Stomach (tissue), 9 donors: Measurements from ENCODE around the gene ACACA. TPM values are rescaled to one million over a fixed set of nuclear protein-coding genes. Genes with fewer than 3 reads are reported as not detected.

ENCODE experiments used
- DNase-seq, 2 donors: peaks; one replicate each; pipeline versions ENCODE4 v3.0.0 to v3.0.0-alpha.2; 2013 to 2019
- H3K27ac ChIP-seq, 5 donors: fragments of 200-600 bp in 4 of 5; sonication (generic) in 4 of 5; one replicate each; pipeline ENCODE4 v1.5.1; 2013 to 2019; ENCODE audit warnings: mild to moderate bottlenecking in 1 of 5, moderate library complexity in 1 of 5
- H3K27me3 ChIP-seq, 3 donors: fragments of 200-600 bp; sonication (generic); one replicate each; pipeline ENCODE4 v1.5.1; 2017 to 2019; ENCODE audit warnings: mixed run types in 1 of 3
- H3K36me3 ChIP-seq, 4 donors: fragments of 200-600 bp; sonication (generic); 1 replicate in 3 of 4; 2 replicates in 1 of 4; pipeline ENCODE4 v1.5.1; 2016 to 2019
- H3K4me1 ChIP-seq, 4 donors: fragments of 200-600 bp; sonication (generic); one replicate each; pipeline ENCODE4 v1.5.1; 2016 to 2019
- H3K4me3 ChIP-seq, 4 donors: fragments of 200-600 bp; sonication (generic) in 3 of 4; one replicate each; pipeline ENCODE4 v1.5.1; 2016 to 2019; ENCODE audit warnings: mild to moderate bottlenecking in 1 of 4
- H3K9me3 ChIP-seq, 4 donors: fragments of 200-600 bp; sonication (generic); one replicate each; pipeline ENCODE4 v1.5.1; 2016 to 2019
- EP300 ChIP-seq: sonication (generic); formaldehyde crosslinking; IDR thresholded peaks from one replicate; pipeline ENCODE4 v1.6.1; 2017; ENCODE audit warnings: antibody characterized with exemption
- POLR2A ChIP-seq, 4 donors: fragments of 450-650 bp; IDR thresholded peaks; one replicate each; pipeline ENCODE4 v1.6.1; 2016; ENCODE audit warnings: antibody characterized with exemption in 4 of 4, control low read depth in 2 of 4, mild to moderate bottlenecking in 1 of 4, moderate library complexity in 1 of 4
- POLR2AphosphoS5 ChIP-seq, 3 donors: sonication (generic); formaldehyde crosslinking; IDR thresholded peaks; one replicate each; pipeline ENCODE4 v1.6.1; 2016; ENCODE audit warnings: antibody characterized with exemption in 3 of 3
- WGBS, 5 donors: extraction: QIAGEN DNeasy Blood & Tissue Kit in 3 of 5; methylation state at CpG; one replicate each; pipeline versions ENCODE4 v1.1.5 to v1.1.7; 2013 to 2018; 5-methylcytosine and 5-hydroxymethylcytosine counted together
- intact Hi-C: fragments of 100-400 bp; cut with DNase I; formaldehyde crosslinking; loops from one replicate; pipeline ENCODE4 v1.15.1; 2023; ENCODE audit warnings: low total_unique reads
- polyA plus RNA-seq, 3 donors: library from polyadenylated mRNA; stranded (reverse); fragments of 200-250 nt; gene quantifications; one replicate each; pipeline ENCODE4 v1.2.3, GENCODE V29; 2013
- total RNA-seq, 5 donors: library from RNA; depleted of rRNA; stranded (reverse); fragments of >200 nt; gene quantifications; one replicate each; pipeline versions ENCODE4 v1.1.0 to v1.2.3, GENCODE V29; 2014 to 2016
- TF ChIP-seq, protein P1 (sequence below), 7 experiments: fragments of 450-650 bp in 4 of 7; fragments of 200-600 bp in 3 of 7; sonication (generic) in 3 of 7; IDR thresholded peaks; one replicate each; pipeline ENCODE4 v1.5.1; 2016 to 2019; ENCODE audit warnings: antibody characterized with exemption in 7 of 7, control low read depth in 2 of 7, mild to moderate bottlenecking in 1 of 7
- donor health status: healthy with polysubstance abuse.
- donor health status: Bipolar disorder and iron deficiency.
- donor health status: healthy.

The ACACA gene
- total and polyA plus RNA-seq, 8 donors = 9.9 to 59.8 (median 27.7) TPM

DNA sequence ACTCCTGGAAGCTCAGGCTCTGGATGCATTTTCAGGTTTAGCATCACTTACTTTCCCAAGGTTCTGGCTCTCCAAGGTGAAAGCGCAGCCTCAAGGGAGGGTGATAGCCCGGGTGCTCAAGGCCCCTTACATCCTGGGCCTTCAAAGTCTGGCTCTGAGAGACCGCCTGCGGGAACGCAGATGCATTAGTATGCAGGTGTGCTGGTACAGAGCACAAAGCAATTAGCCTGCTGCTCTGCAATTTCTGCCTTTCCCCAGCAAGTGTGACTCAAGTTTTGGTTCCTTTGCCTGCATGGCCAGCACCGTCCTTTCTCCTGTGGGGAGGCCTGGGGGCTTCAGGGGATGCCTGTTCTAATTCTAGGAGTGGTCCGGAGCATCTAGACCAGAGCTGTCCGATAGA, 341.7 kb downstream of the ACACA start:
- no peak for TF ChIP-seq EP300
- TF ChIP-seq, protein P1, sequence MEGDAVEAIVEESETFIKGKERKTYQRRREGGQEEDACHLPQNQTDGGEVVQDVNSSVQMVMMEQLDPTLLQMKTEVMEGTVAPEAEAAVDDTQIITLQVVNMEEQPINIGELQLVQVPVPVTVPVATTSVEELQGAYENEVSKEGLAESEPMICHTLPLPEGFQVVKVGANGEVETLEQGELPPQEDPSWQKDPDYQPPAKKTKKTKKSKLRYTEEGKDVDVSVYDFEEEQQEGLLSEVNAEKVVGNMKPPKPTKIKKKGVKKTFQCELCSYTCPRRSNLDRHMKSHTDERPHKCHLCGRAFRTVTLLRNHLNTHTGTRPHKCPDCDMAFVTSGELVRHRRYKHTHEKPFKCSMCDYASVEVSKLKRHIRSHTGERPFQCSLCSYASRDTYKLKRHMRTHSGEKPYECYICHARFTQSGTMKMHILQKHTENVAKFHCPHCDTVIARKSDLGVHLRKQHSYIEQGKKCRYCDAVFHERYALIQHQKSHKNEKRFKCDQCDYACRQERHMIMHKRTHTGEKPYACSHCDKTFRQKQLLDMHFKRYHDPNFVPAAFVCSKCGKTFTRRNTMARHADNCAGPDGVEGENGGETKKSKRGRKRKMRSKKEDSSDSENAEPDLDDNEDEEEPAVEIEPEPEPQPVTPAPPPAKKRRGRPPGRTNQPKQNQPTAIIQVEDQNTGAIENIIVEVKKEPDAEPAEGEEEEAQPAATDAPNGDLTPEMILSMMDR (IDR thresholded peaks at IDR 0.05) = no peak
- no peak for TF ChIP-seq POLR2A (IDR thresholded peaks at IDR 0.05)
- TF ChIP-seq POLR2AphosphoS5 (IDR thresholded peaks at IDR 0.05) = no peak
- intact Hi-C loops = no loop called here
- H3K27me3 ChIP-seq = peaks cover 0 to 46% (median 0%) of the 10 kb centered on the region in 3 donors
- H3K9me3 ChIP-seq = no peaks in the 10 kb centered on the region
- H3K36me3 ChIP-seq = no peaks in the 10 kb centered on the region
- H3K4me3 ChIP-seq = no peak overlapping the region
- no peak for DNase-seq
- 86 to 89% (median 87%) methylated on average over 5 to 8 of the region's 8 CpGs for WGBS, 5 donors
- H3K4me1 ChIP-seq = peaks cover 9 to 40% (median 27%) of the 10 kb centered on the region in 4 donors
- H3K27ac ChIP-seq = peak overlapping the region in 2 of 5 donors; percentile 7 to 58

DNA sequence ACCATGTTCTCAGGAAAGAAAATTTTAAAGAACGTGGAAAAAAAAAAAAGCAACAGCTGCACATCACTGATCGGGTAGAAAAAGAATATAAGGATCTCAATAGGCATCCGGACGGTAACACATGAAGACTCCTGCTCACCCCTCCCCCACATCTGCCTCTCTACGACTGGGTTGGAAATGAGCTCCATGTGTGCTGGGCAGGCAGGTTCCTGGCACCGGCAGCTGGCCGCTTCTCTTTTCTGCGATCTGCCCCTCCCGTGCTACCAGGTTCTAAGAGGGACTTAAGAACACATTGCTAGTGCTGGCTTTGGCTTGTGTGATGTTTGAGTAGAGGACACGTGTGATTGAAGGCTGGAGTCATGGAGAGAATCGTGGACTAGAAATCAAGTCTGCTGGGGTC, 342.4 kb downstream of the ACACA start:
- H3K4me1 ChIP-seq = peaks cover 9 to 40% (median 27%) of the 10 kb centered on the region in 4 donors
- intact Hi-C loops = no loop called here
- no peaks in the 10 kb centered on the region for H3K36me3 ChIP-seq
- H3K27ac ChIP-seq = peak overlapping the region in 1 of 5 donors; percentile 7
- no peaks in the 10 kb centered on the region for H3K9me3 ChIP-seq
- peaks cover 0 to 46% (median 0%) of the 10 kb centered on the region in 3 donors for H3K27me3 ChIP-seq
- no peak overlapping the region for H3K4me3 ChIP-seq
- TF ChIP-seq POLR2AphosphoS5 (IDR thresholded peaks at IDR 0.05) = no peak
- no peak for TF ChIP-seq EP300
- TF ChIP-seq, protein P1 (IDR thresholded peaks at IDR 0.05) = no peak
- TF ChIP-seq POLR2A (IDR thresholded peaks at IDR 0.05) = no peak
- DNase-seq = peak in 1 of 2 donors; percentile 76
- 31 to 58% (median 32%) methylated on average over 10 to 11 of the region's 11 CpGs for WGBS, 5 donors

DNA sequence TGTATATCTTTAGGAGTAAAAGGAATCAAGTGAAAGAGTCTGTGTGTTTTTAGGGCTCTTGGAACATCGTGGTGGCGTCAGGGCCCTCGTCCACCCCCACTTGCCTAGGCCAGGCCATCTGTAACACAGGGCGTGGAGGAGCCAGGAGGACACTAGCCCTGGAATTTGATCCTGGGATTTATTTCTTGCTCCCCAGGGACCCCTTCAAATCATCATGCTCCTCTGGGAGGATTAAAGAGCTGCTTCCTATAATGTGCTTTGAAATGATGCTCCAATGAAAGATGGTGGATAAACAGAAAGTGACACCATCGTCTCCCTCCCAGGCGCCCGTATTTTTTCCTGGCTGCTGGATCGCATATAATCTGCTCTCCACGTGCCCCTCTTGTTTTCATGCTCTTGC, 344.6 kb downstream of the ACACA start:
- Histone ChIP-seq H3K4me1 (peaks cover 0 to 30% (median 15%) of the 10 kb centered on the region in 4 donors), H3K27me3 (peaks cover 0 to 31% (median 0%) of the 10 kb centered on the region in 3 donors), H3K9me3 (no peaks in the 10 kb centered on the region), H3K4me3 (no peak overlapping the region), H3K36me3 (peaks cover under 1 to 16% (median 11%) of the 10 kb centered on the region in 4 donors), H3K27ac (no peak overlapping the region)
- TF ChIP-seq, protein P1 (IDR thresholded peaks at IDR 0.05) = no peak
- TF ChIP-seq POLR2A (IDR thresholded peaks at IDR 0.05) (no peak), POLR2AphosphoS5 (IDR thresholded peaks at IDR 0.05) (no peak), EP300 (no peak)
- intact Hi-C loops = no loop called here
- DNase-seq = no peak
- 77 to 84% (median 78%) methylated on average over 9 of the region's 9 CpGs for WGBS, 5 donors

DNA sequence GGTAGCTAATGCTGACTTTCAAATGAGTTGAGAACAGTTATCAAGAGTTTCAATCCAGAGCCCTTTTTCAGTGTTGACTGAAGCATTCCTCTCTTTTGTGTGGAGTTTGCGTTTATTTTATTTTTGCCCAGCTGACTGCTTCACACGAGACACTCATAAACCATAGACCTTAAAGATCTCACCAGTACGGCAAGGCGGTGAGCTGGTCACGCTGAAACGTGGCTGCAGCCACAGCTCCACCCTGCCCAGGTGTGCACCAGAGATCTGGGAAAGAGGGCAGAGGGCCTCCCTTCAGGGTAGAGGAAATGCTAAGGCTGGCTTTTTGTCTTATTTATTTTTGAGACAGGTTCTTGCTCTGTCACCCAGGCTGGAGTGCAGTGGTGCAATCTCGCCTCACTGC, 345.7 kb downstream of the ACACA start:
- peaks cover 7 to 25% (median 22%) of the 10 kb centered on the region in 4 donors for H3K36me3 ChIP-seq
- TF ChIP-seq POLR2A (IDR thresholded peaks at IDR 0.05) (no peak), POLR2AphosphoS5 (IDR thresholded peaks at IDR 0.05) (no peak), EP300 (no peak)
- TF ChIP-seq, protein P1 (IDR thresholded peaks at IDR 0.05) = no peak
- H3K27me3 ChIP-seq = peaks cover 0 to 20% (median 0%) of the 10 kb centered on the region in 3 donors
- H3K9me3 ChIP-seq = no peaks in the 10 kb centered on the region
- H3K4me1 ChIP-seq = peaks cover 0 to 21% (median 6%) of the 10 kb centered on the region in 4 donors
- intact Hi-C loops = no loop called here
- peak overlapping the region in 1 of 5 donors; percentile 27 for H3K27ac ChIP-seq
- peak in 1 of 2 donors; percentile 62 for DNase-seq
- H3K4me3 ChIP-seq = no peak overlapping the region
- WGBS, 5 donors = 27 to 47% (median 39%) methylated on average over 7 of the region's 7 CpGs
